ENCODE data around the gene WIPF1.

WIPF1 gene

DNA sequence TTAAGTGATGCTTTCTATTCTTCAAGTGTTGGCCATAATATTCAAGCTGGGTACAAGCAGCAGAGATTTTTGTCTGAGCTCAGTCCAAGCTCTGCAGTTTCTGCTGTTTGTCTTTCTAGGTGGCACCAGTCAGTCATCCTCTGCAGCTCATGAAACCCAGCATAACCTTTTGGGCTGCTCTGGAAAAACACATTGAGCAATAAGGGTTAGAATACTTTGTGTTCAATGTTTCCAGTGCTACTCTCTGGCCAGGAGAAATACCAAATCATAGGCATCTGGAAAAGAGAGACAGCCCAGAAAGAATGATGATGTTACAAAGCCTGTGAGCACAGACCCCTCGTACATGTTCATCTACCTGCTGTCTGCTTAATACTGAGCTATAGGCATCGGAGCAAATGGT is 19.5 kb upstream of the WIPF1 start:
- no peak for DNase-seq (ENCODE audit: low spot score)
- no peak for TF ChIP-seq CTCF (IDR thresholded peaks at IDR 0.05; ENCODE audit: poor library complexity, severe bottlenecking)
- Histone ChIP-seq H3K27ac (ENCODE audit: poor library complexity, severe bottlenecking) (no peak overlapping the region), H3K4me3 (ENCODE audit: severe bottlenecking) (no peak overlapping the region), H3K9me3 (ENCODE audit: severe bottlenecking) (no peaks in the 10 kb centered on the region), H3K4me1 (ENCODE audit: insufficient read depth, poor library complexity, severe bottlenecking) (peaks cover 32% of the 10 kb centered on the region), H3K36me3 (ENCODE audit: low read depth) (no peaks in the 10 kb centered on the region), H3K27me3 (ENCODE audit: insufficient read depth, poor library complexity, severe bottlenecking) (no peaks in the 10 kb centered on the region)
- no peak for ATAC-seq (ENCODE audit: low read depth)

- Histone ChIP-seq H3K27ac (ENCODE audit: poor library complexity, severe bottlenecking) (peak overlapping the region; percentile 57), H3K36me3 (ENCODE audit: low read depth) (no peaks in the 10 kb centered on the region), H3K4me3 (ENCODE audit: severe bottlenecking) (no peak overlapping the region), H3K4me1 (ENCODE audit: insufficient read depth, poor library complexity, severe bottlenecking) (peaks cover 32% of the 10 kb centered on the region), H3K27me3 (ENCODE audit: insufficient read depth, poor library complexity, severe bottlenecking) (no peaks in the 10 kb centered on the region), H3K9me3 (ENCODE audit: severe bottlenecking) (no peaks in the 10 kb centered on the region)
- TF ChIP-seq CTCF (IDR thresholded peaks at IDR 0.05; ENCODE audit: poor library complexity, severe bottlenecking): no peak
- no peak for DNase-seq (ENCODE audit: low spot score)
- ATAC-seq (ENCODE audit: low read depth): peak; percentile 80
Observed at GRCh38 chr2:174615871-174616436, 18.4 kb upstream of the WIPF1 start.

DNA sequence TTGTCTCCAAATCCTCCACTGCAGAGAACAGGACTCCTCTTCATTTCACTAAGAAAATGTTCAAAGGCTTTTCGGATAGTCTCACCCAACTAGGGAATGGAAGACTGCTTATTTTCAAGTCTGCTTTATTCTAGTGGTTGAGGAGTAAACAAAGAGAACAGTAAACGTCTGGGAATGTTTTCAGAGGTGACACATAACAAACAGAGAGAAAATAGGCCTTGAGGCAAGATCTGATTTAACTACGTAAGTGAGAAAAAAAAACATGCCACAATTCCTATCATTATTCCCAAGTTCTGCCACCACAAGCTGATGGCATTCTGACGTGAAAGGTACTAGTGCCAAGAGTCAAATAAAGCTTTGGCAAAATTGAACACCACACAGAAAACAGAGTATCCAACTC is 16.7 kb upstream of the WIPF1 start:
- H3K4me3 ChIP-seq (ENCODE audit: severe bottlenecking): no peak overlapping the region
- H3K36me3 ChIP-seq (ENCODE audit: low read depth): no peaks in the 10 kb centered on the region
- ATAC-seq (ENCODE audit: low read depth): peak; percentile 81
- no peaks in the 10 kb centered on the region for H3K27me3 ChIP-seq (ENCODE audit: insufficient read depth, poor library complexity, severe bottlenecking)
- H3K9me3 ChIP-seq (ENCODE audit: severe bottlenecking): no peaks in the 10 kb centered on the region
- peaks cover 32% of the 10 kb centered on the region for H3K4me1 ChIP-seq (ENCODE audit: insufficient read depth, poor library complexity, severe bottlenecking)
- DNase-seq (ENCODE audit: low spot score): no peak
- TF ChIP-seq CTCF (IDR thresholded peaks at IDR 0.05; ENCODE audit: poor library complexity, severe bottlenecking): no peak
- peak overlapping the region; percentile 57 for H3K27ac ChIP-seq (ENCODE audit: poor library complexity, severe bottlenecking)

DNA sequence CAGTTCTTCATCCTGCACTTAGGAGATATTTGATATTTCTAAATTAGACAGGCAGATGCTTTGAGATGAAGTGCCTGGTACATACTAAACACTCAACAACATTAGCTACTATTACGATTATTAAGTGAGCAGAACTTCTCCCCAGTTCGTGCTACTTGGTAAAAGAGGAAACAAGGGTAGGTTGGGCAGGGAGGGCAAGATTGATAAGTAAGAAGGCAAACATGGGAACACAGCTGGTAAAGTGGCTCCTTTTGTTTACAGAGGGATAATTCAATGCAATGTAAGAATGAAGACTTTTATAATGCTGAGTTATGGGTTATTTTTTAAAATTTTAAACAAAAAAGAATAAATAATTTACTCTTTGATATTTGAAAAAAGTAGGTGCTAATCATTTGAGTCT is 15.9 kb upstream of the WIPF1 start:
- Histone ChIP-seq H3K4me3 (ENCODE audit: severe bottlenecking) (no peak overlapping the region), H3K4me1 (ENCODE audit: insufficient read depth, poor library complexity, severe bottlenecking) (peaks cover 32% of the 10 kb centered on the region), H3K9me3 (ENCODE audit: severe bottlenecking) (no peaks in the 10 kb centered on the region), H3K27me3 (ENCODE audit: insufficient read depth, poor library complexity, severe bottlenecking) (no peaks in the 10 kb centered on the region), H3K36me3 (ENCODE audit: low read depth) (no peaks in the 10 kb centered on the region), H3K27ac (ENCODE audit: poor library complexity, severe bottlenecking) (peak overlapping the region; percentile 57)
- DNase-seq (ENCODE audit: low spot score) (no peak), ATAC-seq (ENCODE audit: low read depth) (no peak)
- no peak for TF ChIP-seq CTCF (IDR thresholded peaks at IDR 0.05; ENCODE audit: poor library complexity, severe bottlenecking)

GRCh38 chr2:174612970-174613369 is 15.4 kb upstream of the WIPF1 start:
- Histone ChIP-seq H3K27me3 (ENCODE audit: insufficient read depth, poor library complexity, severe bottlenecking) (no peaks in the 10 kb centered on the region), H3K9me3 (ENCODE audit: severe bottlenecking) (no peaks in the 10 kb centered on the region), H3K27ac (ENCODE audit: poor library complexity, severe bottlenecking) (no peak overlapping the region), H3K4me1 (ENCODE audit: insufficient read depth, poor library complexity, severe bottlenecking) (peaks cover 32% of the 10 kb centered on the region), H3K36me3 (ENCODE audit: low read depth) (no peaks in the 10 kb centered on the region), H3K4me3 (ENCODE audit: severe bottlenecking) (no peak overlapping the region)
- ATAC-seq (ENCODE audit: low read depth): no peak
- no peak for TF ChIP-seq CTCF (IDR thresholded peaks at IDR 0.05; ENCODE audit: poor library complexity, severe bottlenecking)
- DNase-seq (ENCODE audit: low spot score): no peak
